Measurements from ENCODE around the gene TPI1.

GRCh38 chr12:6828781-6829535 is 38.4 kb upstream of the TPI1 start:
- no peak for TF ChIP-seq POLR2A (IDR thresholded peaks at IDR 0.05; ENCODE audit: low read depth, low read length)
- no peak for TF ChIP-seq POLR2AphosphoS5 (IDR thresholded peaks at IDR 0.05; ENCODE audit: low read depth, low read length)
